Measurements from ENCODE around the gene MYBBP1A. TPM values are rescaled to one million over a fixed set of nuclear protein-coding genes. Genes with fewer than 3 reads are reported as not detected.

MYBBP1A gene
- polyA plus RNA-seq, 2 of the 4 experiments (the other 2 are of a cell fraction): 42.9 to 95.1 TPM

GRCh38 chr17:4586043-4586442 is 30.9 kb upstream of the MYBBP1A start:
- ATAC-seq (no peak), DNase-seq (ENCODE audit: low read depth in 1 of 2, low spot score in 1 of 2) (no peak), FAIRE-seq (no peak)
- Histone ChIP-seq H3K4me2 (no peak overlapping the region), H3K4me3 (no peak overlapping the region), H3K4me1 (peaks cover 7% of the 10 kb centered on the region; the same call in 2 of the 3 replicates), H3K9me3 (no peaks in the 10 kb centered on the region), H3K27ac (no peak overlapping the region)
- POLR2A ChIA-PET: interaction anchor here (0.7 kb wide), 1 partner anchor 76 kb away, joined by 3 read pairs; no protein-coding TSS in a partner anchor
- CTCF ChIA-PET: interaction anchor here (1.1 to 18.8 kb wide), 5 partner anchors 11 to 165 kb away, joined by 3 to 186 read pairs (median 13); no protein-coding TSS in a partner anchor
- WGBS (ENCODE audit: missing lambda C conversion rate): 58% methylated on average over 9 of the region's 9 CpGs
- TF ChIP-seq, protein P1, sequence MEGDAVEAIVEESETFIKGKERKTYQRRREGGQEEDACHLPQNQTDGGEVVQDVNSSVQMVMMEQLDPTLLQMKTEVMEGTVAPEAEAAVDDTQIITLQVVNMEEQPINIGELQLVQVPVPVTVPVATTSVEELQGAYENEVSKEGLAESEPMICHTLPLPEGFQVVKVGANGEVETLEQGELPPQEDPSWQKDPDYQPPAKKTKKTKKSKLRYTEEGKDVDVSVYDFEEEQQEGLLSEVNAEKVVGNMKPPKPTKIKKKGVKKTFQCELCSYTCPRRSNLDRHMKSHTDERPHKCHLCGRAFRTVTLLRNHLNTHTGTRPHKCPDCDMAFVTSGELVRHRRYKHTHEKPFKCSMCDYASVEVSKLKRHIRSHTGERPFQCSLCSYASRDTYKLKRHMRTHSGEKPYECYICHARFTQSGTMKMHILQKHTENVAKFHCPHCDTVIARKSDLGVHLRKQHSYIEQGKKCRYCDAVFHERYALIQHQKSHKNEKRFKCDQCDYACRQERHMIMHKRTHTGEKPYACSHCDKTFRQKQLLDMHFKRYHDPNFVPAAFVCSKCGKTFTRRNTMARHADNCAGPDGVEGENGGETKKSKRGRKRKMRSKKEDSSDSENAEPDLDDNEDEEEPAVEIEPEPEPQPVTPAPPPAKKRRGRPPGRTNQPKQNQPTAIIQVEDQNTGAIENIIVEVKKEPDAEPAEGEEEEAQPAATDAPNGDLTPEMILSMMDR (IDR thresholded peaks at IDR 0.05): no peak
- TF ChIP-seq ZFP36 (IDR thresholded peaks at IDR 0.05; ENCODE audit: borderline replicate concordance, partially characterized antibody): no peak
- no peak for TF ChIP-seq PHF8 (IDR thresholded peaks at IDR 0.05; ENCODE audit: borderline replicate concordance, low read depth)
- no peak for TF ChIP-seq CBX2 (IDR thresholded peaks at IDR 0.05; ENCODE audit: borderline replicate concordance, low read depth)
- no peak for TF ChIP-seq NFE2L2 (conservative IDR thresholded peaks at IDR 0.05; ENCODE audit: low read length)
- TF ChIP-seq, protein P2, sequence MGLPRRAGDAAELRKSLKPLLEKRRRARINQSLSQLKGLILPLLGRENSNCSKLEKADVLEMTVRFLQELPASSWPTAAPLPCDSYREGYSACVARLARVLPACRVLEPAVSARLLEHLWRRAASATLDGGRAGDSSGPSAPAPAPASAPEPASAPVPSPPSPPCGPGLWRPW (IDR thresholded peaks at IDR 0.05): no peak
- TF ChIP-seq CHD2 (IDR thresholded peaks at IDR 0.05; ENCODE audit: low read length, partially characterized antibody): no peak
- TF ChIP-seq RARB (CRISPR knock-in tag; IDR thresholded peaks at IDR 0.05): no peak
- no peak for TF ChIP-seq E2F6 (IDR thresholded peaks at IDR 0.05; ENCODE audit: borderline replicate concordance, low read depth)
- TF ChIP-seq POLR2A (IDR thresholded peaks at IDR 0.05; ENCODE audit: low read length): no peak
- no peak for TF ChIP-seq ZC3H11A (IDR thresholded peaks at IDR 0.05)
- TF ChIP-seq HOXB5 (CRISPR knock-in tag; IDR thresholded peaks at IDR 0.05): no peak
- TF ChIP-seq JUN (IDR thresholded peaks at IDR 0.05): no peak
- no peak for TF ChIP-seq TFCP2L1 (CRISPR knock-in tag; IDR thresholded peaks at IDR 0.05)
- no peak for TF ChIP-seq EHF (CRISPR knock-in tag; IDR thresholded peaks at IDR 0.05)
- no peak for TF ChIP-seq HOXA7 (CRISPR knock-in tag; IDR thresholded peaks at IDR 0.05)

DNA sequence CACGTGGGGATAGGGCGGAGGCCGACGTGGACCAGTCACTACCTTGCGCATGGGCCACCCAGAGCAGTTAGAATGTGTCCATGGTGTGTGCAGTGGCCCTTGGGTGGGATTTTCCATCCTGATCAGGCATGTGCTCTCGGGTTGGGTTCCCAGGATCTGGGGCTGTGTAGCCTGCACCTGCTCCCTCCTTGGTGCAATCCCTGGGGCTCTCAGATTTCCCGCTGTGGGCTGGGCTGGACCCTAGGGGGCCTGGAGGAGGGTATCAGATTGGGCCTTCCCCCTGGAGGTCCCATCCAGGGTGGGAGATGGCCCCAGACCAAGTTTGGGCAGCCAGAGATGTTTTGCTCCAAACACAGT is 30.4 kb upstream of the MYBBP1A start:
- 84% methylated on average over 7 of the region's 7 CpGs for WGBS (ENCODE audit: missing lambda C conversion rate)
- no peak overlapping the region for H3K4me3 ChIP-seq
- no peak overlapping the region for H3K27ac ChIP-seq
- ATAC-seq (no peak), FAIRE-seq (no peak), DNase-seq (ENCODE audit: low read depth in 1 of 2, low spot score in 1 of 2) (no peak)
- no peaks in the 10 kb centered on the region for H3K9me3 ChIP-seq
- TF ChIP-seq ESRRA (IDR thresholded peaks at IDR 0.05; ENCODE audit: borderline replicate concordance, low read length): no peak
- TF ChIP-seq KDM5A (IDR thresholded peaks at IDR 0.05): no peak
- TF ChIP-seq EHF (CRISPR knock-in tag; IDR thresholded peaks at IDR 0.05): no peak
- no peak for TF ChIP-seq CBX8 (IDR thresholded peaks at IDR 0.05)
- no peak for TF ChIP-seq BCL3 (IDR thresholded peaks at IDR 0.05)
- no peak for TF ChIP-seq MYC (IDR thresholded peaks at IDR 0.05; ENCODE audit: borderline replicate concordance, low read length)
- H3K4me1 ChIP-seq: peaks cover 7% of the 10 kb centered on the region; the same call in 2 of the 3 replicates
- H3K4me2 ChIP-seq: no peak overlapping the region
- POLR2A ChIA-PET: interaction anchor here (0.7 kb wide), 1 partner anchor 76 kb away, joined by 3 read pairs; no protein-coding TSS in a partner anchor
- CTCF ChIA-PET: interaction anchor here (2.6 to 18.8 kb wide), 3 partner anchors 19 to 40 kb away, joined by 9 to 186 read pairs (median 23); no protein-coding TSS in a partner anchor
